Stimulated activated CD8-positive, alpha-beta memory T cell treated with anti-CD3 and anti-CD28 coated beads, Interleukin-12 subunit alpha, Interleukin-12 subunit beta, amount 100 ng/mL, for 1 hour (primary cell): Measurements from ENCODE around the gene USP34.
"Not testable (repeated sequence)": the region's sequence is repeated elsewhere in the genome, so short reads cannot be mapped to it uniquely, and the experiment has no call there.

Source experiments
- DNase-seq: peaks from one replicate; pipeline ENCODE4 v3.0.0-alpha.2; 2020; ENCODE audit warnings: low read depth

USP34 gene, protein sequence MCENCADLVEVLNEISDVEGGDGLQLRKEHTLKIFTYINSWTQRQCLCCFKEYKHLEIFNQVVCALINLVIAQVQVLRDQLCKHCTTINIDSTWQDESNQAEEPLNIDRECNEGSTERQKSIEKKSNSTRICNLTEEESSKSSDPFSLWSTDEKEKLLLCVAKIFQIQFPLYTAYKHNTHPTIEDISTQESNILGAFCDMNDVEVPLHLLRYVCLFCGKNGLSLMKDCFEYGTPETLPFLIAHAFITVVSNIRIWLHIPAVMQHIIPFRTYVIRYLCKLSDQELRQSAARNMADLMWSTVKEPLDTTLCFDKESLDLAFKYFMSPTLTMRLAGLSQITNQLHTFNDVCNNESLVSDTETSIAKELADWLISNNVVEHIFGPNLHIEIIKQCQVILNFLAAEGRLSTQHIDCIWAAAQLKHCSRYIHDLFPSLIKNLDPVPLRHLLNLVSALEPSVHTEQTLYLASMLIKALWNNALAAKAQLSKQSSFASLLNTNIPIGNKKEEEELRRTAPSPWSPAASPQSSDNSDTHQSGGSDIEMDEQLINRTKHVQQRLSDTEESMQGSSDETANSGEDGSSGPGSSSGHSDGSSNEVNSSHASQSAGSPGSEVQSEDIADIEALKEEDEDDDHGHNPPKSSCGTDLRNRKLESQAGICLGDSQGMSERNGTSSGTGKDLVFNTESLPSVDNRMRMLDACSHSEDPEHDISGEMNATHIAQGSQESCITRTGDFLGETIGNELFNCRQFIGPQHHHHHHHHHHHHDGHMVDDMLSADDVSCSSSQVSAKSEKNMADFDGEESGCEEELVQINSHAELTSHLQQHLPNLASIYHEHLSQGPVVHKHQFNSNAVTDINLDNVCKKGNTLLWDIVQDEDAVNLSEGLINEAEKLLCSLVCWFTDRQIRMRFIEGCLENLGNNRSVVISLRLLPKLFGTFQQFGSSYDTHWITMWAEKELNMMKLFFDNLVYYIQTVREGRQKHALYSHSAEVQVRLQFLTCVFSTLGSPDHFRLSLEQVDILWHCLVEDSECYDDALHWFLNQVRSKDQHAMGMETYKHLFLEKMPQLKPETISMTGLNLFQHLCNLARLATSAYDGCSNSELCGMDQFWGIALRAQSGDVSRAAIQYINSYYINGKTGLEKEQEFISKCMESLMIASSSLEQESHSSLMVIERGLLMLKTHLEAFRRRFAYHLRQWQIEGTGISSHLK (N-terminal part only)

DNA sequence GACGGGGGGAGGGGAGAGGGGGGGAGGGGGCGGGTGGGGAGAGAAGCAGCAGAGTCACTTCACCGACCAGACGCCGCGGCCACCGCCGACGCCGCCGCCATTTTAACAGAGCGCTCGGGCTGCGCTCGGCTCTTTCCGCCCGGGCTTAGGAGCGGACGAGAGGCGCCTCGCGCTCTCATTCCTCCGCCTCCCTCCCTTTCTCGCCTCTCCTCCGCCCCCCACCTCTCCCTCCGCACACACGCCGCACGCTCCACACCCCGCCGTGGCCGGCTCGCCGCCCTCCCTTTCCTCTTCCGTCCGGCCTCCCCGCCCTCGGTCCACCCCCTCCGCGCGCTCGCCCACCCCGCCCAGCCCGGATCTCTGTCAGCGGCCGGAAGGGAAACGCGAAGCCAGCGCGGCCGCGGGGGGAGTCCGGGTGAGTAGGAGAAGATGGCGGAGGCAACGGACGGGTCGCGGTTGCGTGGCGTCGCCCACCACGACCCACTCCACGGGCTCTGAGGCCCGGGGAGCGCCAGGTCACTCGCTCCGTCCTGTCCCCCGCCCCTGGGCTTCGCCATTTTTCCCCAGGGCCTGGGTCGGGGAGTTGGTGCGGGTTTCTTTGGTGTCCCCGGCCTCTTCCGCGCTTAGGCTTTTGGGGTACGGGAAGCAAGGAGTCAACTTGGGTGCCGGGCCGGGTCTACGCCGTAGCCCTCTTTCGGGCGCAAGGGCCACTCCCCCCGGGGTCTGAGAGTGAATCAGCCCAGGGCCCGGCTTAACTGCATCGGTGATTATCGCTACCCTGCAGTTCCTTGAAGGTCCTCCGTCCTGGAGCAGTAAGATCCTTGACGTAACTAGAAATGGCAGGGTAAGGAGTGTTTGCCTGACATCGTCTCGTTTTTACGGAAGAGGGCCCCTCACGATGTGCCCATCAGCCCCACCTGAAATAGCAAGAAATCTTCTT lies at the start of gene USP34:
USP34 (minus strand) TSS at position 123 of the 940 bp plus-strand sequence. CDS start 395 bp downstream, outside the sequence.
- peak; percentile 88 for DNase-seq

DNA sequence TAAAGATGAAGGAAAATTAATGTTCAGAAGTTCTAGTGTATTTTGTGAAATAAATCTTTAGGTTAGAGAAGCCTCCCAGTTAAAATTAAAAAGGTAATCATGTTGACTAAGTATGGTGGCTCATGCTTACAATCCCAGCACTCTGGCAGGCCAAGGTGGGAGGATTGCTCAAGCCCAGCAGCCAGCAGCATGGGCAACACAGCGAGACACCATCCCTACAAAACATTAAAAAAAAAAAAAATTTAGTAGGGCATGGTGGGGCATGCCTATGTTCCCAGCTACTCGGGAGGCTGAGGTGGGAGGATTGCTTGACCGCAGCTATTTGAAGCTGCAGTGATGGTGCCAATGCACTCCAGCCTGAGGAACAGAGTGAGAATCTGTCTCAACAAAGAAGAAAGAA lies 49.4 kb upstream of the USP34 start:
- no peak for DNase-seq

DNA sequence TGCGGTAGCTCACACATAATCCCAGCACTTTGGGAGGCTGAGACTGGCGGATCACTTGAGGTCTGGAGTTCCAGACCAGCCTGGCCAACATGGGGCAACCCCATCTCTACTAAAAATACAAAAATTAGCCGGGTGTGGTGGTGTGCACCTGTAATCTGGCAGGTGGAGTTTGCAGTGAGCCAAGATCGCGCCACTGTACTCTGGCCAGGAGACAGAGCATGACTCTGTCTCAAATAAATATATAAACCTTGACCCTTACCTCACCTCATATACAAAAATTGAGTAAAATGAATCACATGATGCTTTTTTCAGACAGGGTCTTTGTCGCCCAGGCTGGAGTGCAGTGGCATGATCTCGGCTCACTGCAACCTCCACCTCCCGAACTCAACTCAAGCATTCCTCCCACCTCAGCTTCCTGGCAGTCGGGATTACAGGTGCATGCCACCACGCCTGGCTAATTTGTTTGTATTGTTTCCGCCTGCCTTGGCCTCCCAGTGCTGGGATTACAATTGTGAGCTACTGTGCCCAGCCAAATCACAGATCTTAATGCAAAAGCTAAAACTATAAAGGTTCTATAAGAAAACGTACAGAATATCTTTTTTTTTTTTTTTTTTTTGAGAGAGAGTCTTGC lies 42.0 kb upstream of the USP34 start:
- no peak for DNase-seq

DNA sequence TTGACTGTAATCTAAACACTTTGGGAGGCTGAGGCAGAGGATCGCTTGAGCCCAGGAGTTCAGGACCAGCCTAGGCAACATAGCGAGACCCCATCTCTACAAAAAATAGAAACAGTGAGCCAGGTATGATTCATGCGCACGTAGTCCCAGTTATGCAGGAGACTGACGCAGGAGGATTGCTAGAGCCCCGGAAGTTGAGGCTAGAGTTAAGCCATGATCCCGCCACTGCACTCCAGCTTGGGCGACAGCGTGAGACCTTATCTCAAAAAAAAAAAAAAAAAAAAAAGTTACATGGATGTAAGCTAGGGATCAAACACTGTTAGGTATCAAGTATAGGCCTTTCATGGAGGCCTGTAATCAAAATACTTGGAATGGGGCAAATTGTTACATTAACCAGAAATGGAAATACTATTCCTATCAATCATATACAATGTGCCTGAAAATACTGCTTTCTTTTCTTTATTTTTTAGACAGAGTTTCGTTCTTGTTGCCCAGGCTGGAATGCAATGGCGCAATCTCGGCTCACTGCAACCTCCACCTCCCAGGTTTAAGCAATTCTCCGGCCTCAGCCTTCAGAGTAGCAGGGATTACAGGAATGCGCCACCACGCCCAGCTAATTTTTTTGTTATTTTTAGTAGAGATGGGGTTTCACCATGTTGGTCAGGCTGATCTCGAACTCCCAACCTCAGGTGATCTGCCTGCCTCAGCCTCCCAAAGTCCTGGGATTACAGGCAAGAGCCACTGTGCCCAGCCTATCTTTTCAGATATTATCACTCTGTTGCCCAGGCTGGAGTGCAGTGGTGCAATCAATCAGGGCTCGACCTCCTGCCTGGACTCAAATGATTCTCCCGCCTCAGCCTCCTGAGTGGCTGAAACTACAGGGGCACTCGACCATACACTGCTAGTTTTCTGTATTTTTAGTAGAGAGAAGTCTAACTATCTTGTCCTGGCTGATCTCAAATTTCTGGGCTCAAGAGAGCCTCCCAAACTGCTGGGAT lies 40.1 kb upstream of the USP34 start:
- DNase-seq, result no peak

DNA sequence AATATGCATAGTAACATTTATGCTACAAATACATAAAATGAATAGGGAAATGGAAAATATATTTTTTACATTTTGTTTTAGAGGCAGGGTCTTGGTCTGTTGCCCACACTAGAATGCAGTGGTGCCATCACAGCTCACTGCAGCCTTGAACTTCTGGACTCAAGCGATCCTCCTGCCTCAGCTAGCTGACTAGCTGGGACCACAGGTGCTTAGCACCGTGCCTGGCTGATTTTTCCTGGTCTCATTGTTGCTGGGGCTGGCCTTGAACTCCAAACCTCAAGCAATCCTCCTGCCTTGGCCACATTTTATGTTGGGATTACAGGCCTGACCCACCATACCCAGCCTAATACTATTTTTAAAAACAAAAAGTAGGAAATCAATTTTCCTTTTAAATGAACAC lies 34.1 kb upstream of the USP34 start:
- no peak for DNase-seq

DNA sequence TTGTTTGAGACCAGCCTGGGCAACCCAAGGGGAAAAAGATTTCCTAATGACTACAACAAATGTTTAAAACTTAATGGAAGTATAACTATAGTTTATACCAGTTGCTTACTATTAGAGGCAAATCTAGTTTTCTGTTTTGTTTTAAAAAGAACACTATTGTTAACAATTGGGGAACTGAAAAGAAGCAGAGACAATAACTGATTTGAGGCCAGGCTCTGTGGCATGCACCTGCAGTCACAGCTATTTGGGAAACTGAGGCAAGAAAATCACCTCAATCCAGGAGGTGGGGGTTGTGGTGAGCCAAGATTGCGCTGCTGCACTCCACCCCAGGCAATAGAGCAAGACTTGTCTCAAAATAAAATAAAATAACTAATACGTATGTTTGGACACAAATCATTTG lies 28.2 kb upstream of the USP34 start:
- DNase-seq, result no peak

DNA sequence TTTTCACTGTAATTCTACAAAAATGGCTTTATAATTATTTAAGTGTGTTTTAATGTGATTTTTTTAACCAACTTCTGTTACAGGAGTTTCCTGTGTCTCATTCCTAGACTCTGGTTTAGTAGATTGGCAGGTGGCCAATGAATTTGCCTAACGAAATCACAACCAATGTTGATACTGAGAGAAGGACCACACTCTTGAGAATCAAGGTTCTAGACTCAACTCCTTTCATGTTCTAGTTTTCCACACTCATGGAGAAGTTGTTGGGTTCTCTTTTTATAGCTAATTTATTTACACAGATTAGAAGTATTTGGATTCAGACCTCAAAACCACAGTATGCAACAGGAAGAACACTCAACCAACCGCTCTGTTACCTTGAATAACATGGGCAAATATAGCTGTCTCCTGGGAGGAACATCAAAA lies 22.6 kb upstream of the USP34 start:
- no peak for DNase-seq

DNA sequence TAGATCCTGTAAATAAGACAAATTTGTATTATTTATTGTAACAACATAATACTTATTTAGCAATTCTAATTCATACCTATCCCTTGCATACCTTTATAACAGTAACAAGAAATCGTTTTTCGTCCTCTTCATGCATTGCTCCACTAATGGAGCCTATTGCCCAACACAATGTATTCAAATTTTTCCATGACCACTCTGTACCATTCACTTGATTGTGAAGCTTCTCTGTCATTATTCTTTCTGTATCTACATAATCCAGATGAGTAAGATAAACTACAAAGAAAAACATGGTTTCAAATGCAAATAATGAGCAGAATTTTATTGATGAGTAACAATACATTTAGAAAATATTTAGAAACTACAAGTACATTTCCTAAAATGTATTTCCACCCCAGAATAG lies 21.6 kb upstream of the USP34 start:
- no peak for DNase-seq

DNA sequence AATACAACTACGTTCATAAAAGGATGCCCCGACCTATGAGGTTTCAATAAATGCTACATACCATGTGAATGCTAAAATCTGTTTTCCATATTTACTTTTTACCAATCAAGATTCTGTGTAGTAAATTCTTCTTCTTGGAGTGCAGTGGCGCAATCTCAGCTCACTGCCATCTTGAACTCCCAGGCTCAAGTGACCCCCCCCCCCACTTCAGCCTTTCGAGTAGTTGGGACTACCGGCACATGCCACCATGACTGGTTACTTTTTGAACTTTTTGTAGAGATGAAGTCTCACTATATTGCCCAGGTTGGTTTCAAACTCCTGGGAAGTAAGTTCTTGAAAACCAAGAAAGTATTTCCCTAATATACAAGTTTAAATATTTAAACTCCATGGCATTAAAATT lies 14.4 kb upstream of the USP34 start:
- DNase-seq, result no peak

DNA sequence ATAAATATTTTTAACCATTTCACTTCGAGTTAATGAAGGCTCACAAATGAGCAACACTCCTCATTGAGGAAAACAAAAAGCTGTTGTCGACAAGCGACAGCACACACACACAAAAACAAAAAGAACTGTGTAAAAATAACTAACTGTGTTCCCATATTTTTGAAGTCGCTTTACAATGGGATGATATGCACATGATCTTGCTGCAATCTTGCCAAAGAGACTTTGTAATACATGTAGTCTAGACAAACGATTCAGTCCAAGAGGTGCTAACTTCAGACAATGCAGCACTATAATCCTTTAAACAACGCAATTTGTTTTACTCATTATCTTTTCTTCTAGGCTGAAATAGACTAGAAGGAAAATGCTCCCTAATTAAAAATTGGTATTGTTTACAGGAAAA lies 7.2 kb upstream of the USP34 start:
- no peak for DNase-seq

DNA sequence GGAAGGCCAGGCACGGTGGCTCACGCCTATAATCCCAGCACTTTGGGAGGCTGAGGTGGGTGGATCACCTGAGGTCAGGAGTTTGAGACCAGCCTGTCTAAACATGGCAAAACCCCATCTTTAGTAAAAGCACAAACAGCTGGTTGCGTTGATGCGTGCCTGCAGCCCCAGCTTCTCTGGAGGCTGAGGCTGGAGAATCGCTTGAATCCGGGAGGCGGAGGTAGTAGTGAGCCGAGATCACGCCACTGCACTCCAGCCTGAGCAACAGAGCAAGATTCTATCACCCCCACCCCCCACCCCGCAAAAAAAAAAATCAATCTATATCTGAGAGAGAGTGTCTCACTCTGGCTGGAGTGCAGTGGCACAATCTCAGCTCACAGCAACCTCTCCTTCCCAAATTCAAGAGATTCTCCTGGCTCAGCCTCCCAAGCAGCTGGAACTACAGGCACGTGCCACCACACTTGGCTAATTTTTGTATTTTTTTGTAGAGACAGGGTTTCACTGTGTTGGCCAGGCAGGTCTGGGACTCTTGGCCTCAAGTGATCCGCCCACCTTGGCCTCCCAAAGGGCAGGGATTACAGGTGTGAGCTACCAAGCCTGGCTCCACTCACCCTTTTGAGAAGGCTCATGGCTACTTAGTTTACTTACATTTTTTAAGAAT lies 6.2 kb upstream of the USP34 start:
- DNase-seq, result not testable (repeated sequence)

DNA sequence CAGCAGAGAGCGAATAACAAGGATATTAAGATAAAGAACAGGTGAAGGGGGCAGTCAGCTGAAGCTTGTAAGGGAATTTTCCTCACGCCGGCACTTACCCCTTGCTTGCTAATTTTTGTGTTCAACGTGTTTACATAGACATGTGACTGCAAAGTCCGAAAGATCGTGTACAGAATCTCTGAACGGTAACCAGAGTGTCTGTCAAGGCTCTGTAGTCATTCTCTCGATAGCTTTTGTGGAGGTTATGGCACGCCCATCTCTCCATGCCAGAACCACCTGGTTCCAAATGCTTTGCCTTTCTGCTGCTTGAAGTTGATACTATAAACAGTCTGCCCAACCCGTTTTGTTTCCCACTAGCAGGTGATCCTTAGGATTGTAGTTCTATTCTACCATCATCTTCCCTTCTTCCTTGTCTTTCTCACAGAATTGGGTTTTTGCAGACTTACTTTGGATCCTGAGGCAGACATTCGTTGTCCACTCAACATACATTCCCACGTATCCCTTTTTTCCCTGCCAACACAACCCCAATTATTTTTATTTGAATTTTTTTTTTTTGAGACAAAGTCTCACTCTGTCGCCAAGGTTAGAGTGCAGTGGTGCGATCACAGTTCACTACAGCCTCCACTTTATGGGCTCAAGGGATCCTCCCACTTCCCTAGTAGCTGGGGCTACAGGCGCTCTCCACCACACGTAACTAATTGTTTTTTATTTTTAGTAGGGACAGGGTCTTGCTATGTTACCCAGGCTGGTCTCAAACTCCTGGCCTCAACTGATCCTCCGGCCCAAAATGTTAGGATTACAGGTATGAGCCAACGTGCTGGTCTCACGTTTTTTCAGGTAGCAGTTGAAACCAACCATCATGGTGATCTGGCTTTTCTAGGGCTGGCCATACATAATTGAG lies 1.3 kb upstream of the USP34 start:
- DNase-seq, result peak; percentile 3

DNA sequence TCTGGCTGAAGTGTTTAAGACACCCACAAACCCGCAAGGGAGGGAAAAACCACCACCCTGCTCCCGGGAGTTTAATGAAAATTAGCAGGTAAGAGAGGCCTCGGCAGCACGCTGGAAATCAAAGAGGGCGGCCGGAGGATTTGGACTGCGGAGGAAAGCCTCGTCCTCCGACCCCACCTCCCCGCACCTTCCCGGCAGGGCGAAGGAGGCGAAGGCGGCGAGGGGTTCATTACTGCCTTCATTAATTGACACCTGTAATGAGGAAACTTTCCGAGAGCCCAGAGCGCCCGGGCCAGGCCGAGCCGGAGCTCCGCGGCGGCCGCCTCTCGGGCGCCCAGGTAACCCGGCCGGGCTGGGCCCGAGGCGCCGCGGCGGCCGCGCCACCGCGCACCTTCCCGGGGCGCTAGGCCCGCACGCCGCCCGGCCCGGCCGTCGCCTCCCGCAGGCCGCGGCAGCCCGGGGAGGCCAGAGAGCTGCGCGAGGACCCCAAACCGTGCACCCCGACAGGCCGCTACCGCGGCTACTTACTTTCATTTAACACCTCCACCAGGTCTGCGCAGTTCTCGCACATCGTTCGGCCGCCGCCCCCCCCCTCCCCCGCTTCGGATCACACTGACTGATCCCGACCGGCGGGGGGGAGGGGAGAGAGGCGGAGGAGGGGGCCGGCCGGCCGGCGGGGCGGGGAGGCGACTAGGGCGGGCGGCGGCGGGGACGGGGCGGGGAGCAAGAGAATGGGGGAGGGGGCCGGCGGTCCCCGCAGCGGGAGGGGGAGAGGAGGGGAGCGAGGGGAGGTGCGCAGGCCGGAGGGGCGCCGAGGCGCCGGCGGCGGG lies 550 bp downstream of the USP34 start:
- DNase-seq, result peak; percentile 70

DNA sequence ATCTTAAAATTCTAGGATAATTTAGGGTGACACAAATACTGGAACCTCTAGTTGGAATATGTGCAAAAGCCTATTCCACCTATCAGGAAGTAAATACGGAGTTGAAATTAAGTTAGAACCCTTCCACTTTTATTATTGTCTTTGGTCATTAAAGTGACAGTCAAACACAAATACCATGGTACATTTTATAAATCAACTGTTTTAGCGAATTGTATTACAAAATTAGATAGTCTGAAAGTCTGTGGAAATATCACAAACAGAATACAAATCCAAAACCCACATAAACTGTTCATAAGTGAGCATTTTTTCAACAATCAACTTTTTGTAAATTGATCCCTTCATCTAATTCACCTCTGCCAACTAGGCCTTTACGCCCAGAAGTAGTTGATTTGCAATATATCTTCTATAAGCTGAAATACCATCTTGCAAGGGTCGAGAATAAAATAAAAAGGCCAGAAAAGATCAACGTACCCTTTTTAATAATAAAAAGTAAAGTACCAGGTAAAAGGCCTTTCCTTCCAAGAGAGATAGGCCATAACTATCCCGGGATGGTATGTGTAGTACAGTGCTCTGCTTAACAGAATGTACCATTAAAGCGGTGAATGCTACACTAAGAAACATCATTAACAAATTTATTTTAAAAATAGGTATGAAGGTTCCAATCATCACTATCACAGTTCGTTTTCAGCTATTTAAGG lies 1.3 kb downstream of the USP34 start:
- no peak for DNase-seq

DNA sequence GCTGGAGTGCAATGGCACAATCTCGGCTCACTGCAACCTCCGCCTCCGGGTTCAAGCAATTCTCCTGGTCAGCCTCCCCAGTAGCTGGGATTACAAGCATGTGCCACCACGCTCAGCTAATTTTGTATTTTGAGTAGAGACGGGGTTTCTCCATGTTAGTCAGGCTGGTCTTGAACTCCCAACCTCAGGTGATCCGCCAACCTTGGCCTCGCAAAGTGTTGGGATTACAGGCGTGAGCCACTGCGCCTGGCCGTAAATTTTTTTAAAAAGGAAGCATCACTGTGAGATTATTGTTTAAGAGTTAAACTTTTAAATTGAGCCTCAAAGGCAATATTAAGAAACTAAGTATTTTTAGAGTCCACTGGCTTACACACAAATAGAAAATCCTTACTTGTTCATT lies 2.7 kb downstream of the USP34 start:
- DNase-seq, result not testable (repeated sequence)

DNA sequence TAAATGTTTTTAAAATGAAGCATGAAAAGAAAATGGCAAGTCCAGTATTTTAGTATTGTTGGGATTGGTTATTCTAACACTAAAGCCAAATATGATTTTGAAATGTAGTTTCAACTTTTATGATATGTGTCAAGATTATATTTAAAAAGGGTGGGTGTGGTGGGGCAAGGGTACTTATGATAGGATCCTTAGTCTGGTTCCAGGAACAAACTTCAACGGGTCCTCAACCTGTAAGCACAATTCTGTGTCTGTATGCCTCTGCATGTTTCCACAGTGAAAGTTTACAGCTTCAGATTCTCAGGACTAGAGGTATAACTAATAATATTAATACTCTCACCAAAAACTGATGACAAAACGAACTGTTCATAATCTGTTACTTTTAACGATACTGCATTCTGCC lies 5.8 kb downstream of the USP34 start:
- DNase-seq, result no peak
